Heart left ventricle (tissue), 13 donors: Measurements from ENCODE around the gene ARHGAP8.

Experiments
- CTCF ChIP-seq, 12 donors: fragments of 200-600 bp; sonication (generic) in 4 of 12; IDR thresholded peaks; one replicate each; pipeline versions ENCODE4 v1.5.0 to v1.8.0; 2018 to 2022; ENCODE audit warnings: antibody characterized with exemption in 12 of 12, mild to moderate bottlenecking in 5 of 12
- POLR2A ChIP-seq, 2 donors: fragments of 450-650 bp; IDR thresholded peaks; one replicate each; pipeline ENCODE4 v1.6.1; 2017; ENCODE audit warnings: antibody characterized with exemption in 2 of 2, mild to moderate bottlenecking in 2 of 2, moderate library complexity in 2 of 2
- donor health status: ischemic (EF 13 %, LVEDD 7.1; RV severe dilation, severe dysfunction).
- donor health status: DM: no; HTN: yes; CAD: no.
- donor health status: DM: no; HTN: no; CAD: no.
- donor health status: ischemic (EF 25% LVEDD 6.9; RV normal size, moderate dysfunction).
- donor health status: ischemic (EF 25% LVEDD 5.7; RV mildly dilated, moderate dysfunction).
- donor health status: ischemic (EF 35%, LVEDD 5.7; RV mildly dilated, moderate dysfunction).
- donor health status: nonischemic (EF 11% LVEDD 7.7; RV severe dilation, severe dysfunction).
- donor health status: DM: yes; HTN: yes; CAD: no.
- donor health status: PGD.
- donor health status: ischemic (EF 29% LVEDD 5.4; RV normal size, mild dysfunction).
- donor health status: nonischemic (EF 23%, LVEDD 6.1; RV moderate dilation, normal function).

GRCh38 chr22:44802071-44802700 is 49.8 kb downstream of the ARHGAP8 start:
- TF ChIP-seq CTCF (IDR thresholded peaks at IDR 0.05), result no peak
- TF ChIP-seq POLR2A (IDR thresholded peaks at IDR 0.05), result no peak
